Measurements from ENCODE around the gene CLEC17A.
"Not testable (repeated sequence)": the region's sequence is repeated elsewhere in the genome, so short reads cannot be mapped to it uniquely, and the experiment has no call there.

Gene CLEC17A

DNA sequence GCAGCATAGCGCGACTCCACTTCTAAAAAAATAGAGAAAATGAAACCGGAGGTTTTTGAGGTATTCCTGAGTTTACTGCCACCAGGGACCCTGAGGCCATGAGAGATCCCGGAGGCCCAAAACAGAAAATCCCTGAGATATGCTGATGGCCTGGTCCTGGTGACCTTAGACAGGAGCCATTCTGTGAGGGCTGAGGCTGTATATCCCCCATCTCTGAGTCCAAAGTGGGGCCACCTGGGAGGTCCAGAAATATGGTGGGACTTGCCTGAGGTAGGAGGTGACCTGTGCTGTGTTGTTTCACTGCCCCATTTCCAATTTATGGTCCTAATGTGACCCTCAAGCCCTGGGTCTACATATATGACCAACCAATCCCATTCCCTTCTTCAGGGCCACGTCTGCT is 1.5 kb downstream of the CLEC17A start:
- DNase-seq: not testable (repeated sequence)

DNA sequence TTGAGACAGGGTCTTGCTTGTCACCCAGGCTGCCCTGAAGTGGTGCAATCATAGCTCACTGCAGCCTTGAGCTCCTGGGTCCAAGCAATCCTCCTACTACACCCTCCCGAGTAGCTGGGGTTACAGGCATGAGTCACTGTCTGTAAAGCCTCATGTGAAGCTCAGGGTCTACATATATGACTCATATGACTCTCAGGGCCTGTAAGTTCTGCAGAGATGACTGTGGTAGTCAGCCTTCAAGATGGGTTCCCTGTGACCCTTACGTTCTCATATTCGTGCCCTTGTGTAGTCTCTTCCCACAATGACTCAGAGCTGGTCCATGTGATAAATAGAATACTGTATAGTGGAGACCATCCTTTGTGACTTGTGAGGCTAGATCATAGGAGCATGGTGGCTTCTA is 2.3 kb downstream of the CLEC17A start:
- DNase-seq: not testable (repeated sequence)

DNA sequence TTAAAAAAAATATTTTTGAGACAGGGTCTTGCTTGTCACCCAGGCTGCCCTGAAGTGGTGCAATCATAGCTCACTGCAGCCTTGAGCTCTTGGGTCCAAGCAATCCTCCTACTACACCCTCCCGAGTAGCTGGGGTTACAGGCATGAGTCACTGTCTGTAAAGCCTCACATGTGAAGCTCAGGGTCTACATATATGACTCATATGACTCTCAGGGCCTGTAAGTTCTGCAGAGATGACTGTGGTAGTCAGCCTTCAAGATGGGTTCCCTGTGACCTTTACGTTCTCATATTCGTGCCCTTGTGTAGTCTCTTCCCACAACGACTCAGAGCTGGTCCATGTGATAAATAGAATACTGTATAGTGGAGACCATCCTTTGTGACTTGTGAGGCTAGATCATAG is 6.5 kb downstream of the CLEC17A start:
- DNase-seq: not testable (repeated sequence)

DNA sequence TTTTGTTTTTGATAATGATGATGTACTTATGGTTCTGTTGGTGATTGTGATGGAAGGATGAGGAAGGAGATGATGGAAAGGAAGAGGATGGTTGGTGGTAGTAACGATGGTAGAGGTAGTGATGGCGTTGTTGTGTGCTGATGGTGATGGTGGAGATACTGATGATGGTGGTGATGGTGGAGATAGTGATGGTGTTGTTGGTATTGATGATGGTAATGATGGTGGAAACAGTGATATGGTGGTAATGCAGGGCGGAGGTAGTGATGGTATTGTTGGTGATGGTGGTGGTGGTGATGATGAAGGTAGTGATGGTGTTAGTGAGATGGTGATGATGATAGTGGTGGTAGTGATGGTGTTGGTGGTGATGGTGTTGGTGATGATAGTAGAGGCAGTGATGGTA is 12.7 kb downstream of the CLEC17A start:
- DNase-seq: no peak

- no peak for DNase-seq
These were observed 16.8 kb downstream of the CLEC17A start for GRCh38 chr19:14599548-14600147.

DNA sequence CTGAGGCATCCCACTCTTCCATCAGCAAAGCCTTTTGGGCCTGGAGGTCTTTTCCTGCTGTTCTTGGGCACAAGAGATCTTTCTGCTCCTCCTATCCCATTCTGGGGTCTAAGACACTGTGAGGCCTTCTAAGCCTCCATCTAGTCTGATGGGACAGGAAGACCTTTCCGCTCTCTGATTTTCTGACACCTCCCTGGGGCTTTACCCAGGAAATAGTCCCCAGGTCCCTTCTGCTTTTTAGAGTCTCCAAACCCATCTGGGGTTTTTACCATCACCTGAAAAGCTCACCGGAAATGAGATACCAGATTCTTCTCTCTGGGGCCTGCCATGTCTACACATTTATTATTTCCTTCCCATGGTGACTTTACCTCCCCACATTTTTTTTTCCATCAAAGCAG is 21.1 kb downstream of the CLEC17A start:
- no peak for DNase-seq

DNA sequence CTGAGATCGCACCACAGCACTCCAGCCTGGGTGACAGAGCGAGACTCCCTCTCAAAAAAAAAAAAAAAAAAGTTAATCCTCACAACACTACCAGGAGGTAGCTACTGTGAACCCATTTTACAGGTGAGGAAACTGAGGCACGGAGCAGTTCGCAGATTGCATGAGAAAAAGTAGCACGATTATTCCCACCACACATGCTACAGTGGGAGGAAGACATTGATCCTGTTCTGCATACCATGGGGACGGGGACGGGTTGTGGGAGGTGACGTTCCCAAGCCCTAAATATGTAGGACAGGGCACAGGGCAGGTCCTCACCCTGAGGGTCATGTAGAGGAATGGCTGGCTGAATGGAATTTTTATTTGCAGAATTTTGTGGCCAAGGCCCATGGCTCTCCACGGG is 23.7 kb downstream of the CLEC17A start:
- DNase-seq: no peak

- DNase-seq: no peak
These were observed 28.2 kb downstream of the CLEC17A start for GRCh38 chr19:14611051-14611450.

GRCh38 chr19:14612242-14612641 is 29.4 kb downstream of the CLEC17A start:
- DNase-seq: not testable (repeated sequence)

DNA sequence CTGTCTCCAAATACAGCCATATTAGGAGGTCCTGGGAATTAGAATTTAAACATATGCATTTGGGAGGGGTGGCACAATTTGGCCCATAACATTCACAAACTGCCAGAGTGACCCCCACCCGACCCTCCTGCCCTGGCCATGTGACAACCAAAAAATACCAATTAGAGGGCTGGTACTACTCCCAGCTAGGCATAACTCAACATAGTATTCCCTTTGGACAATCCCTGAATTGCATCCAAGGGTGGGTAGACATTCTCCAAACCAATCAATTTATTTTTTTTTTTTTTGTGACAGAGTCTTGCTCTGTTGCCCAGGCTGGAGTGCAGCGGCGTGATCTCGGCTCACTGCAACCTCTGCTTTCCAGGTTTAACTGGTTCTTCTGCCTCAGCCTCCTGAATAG is 29.8 kb downstream of the CLEC17A start:
- DNase-seq: no peak

DNA sequence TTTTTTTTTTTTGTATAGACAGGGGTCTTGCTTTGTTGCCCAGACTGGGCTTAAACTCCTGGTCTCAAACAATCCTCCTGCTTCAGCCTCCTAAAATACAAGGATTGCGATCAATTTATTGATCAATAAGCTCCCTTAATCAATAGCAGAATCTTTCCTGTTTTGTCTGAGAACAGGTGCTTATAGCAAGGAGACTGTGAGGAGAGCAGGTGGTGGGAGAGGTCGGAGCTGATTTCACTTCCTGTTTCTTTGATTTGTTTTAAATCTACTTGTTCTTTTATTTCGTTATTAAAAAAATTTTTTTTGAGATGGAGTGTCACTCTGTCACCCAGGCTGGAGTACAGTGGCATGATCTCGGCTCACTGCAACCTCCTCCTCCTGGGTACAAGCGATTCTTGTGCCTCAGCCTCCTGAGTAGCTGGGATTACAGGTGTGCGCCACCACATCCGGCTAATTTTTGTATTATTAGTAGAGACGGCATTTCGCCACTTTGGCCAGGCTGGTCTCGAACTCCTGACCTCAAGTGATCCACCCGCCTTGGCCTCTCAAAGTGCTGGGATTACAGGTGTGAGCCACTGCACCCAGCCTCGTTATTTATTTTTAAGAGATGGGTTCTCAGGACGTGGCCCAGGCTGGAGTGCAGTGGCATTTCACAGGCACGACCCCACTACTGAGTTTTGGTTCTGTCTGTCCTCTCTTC is 30.7 kb downstream of the CLEC17A start:
- not testable (repeated sequence) for DNase-seq

GRCh38 chr19:14614099-14614412 is 31.2 kb downstream of the CLEC17A start:
- no peak for DNase-seq

GRCh38 chr19:14615623-14616022 is 32.7 kb downstream of the CLEC17A start:
- no peak for DNase-seq

DNA sequence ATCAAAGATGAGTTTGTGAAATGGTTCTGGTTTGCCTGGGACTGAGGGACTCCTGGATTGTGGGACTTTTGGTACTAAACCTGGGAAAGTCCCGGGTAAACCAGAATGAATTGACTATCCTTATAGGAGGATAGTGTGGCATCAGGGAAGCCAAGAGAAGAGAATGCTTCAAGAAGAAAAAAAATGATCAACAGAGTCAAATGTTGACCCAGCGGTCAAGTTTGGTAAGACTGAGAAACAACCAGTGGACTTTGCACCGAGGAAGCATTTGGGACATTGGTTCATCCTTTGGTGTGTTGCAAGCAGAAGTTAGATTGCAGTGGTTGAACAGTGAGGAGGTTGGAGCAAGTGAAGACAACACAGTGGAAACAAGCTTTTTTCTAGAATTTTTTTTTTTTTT is 33.5 kb downstream of the CLEC17A start:
- DNase-seq: no peak

GRCh38 chr19:14619404-14619803 is 36.5 kb downstream of the CLEC17A start:
- DNase-seq: no peak

DNA sequence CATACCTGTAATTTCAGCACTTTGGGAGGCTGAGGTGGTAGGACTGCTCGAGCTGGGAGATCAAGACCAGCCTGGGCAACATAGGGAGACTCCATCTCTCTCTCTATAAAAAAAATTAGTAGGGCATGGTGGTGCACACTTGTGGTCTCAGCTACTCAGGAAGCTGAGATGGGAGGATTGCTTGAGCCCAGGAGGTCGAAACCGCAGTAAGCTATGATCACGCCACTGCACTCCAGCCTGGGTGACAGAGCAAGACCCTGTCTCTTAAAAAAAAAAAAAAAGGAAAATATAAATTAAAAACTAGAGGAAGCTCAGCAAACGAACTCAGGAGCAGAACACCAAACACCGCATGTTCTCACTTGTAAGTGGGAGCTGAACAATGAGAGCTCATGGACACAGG is 41.6 kb downstream of the CLEC17A start:
- not testable (repeated sequence) for DNase-seq

GRCh38 chr19:14629557-14629956 is 46.7 kb downstream of the CLEC17A start:
- no peak for DNase-seq

DNA sequence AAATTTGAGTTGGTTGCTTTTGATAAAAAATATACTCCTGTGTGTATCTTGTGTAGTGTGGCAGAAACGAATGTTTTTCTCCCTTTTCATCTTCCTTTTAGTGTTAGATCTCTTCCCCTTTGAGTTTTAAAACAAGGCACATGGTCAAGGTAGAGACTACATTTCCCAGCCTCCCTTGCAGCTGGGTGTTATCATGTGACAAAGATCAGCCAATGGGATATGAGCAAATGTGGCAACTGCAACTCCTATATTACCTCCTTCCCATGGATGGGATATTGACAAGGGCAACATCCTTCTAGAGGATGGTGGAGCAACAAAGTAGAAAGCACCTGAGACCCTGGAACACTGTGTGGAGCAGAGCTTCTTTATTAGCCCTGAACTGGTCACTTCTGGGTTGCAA is 49.4 kb downstream of the CLEC17A start:
- peak; percentile 5 for DNase-seq

- no peak for DNase-seq
These were observed 56.8 kb downstream of the CLEC17A start for GRCh38 chr19:14639536-14640277.

GRCh38 chr19:14648506-14648905 is 65.6 kb downstream of the CLEC17A start:
- no peak for DNase-seq

- DNase-seq: no peak
These were observed 66.1 kb downstream of the CLEC17A start for GRCh38 chr19:14649020-14649419.

GRCh38 chr19:14650161-14650560 is 67.3 kb downstream of the CLEC17A start:
- no peak for DNase-seq

GRCh38 chr19:14654786-14655560 is 72.1 kb downstream of the CLEC17A start:
- no peak for DNase-seq

DNA sequence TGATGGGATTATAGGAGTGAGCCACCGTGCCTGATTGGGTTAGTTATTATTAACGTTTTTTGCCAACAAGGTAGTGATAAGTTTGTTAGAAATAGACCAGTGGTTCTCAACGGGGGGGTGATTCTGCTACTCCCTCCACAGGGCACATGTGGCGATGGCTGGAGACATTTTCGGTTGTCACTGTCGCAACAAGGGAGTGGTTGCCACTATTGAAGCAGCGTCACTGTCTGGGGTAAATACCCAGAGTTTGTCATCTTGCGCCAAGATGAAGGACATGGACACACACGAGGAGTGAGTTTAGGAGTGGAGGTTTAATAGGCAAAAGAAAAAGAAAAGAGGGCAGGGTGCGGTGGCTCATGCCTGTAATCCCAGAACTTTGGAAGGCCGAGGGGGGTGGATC is 72.8 kb downstream of the CLEC17A start:
- DNase-seq: no peak
